GM12892 (cell line): ENCODE data around the gene DNM3.

ENCODE experiments used
- POLR2A ChIP-seq: IDR thresholded peaks from 2 replicates; pipeline ENCODE4 v1.6.1; 2011; ENCODE audit warnings: low read depth, low read length, control low read depth
- POLR2AphosphoS5 ChIP-seq: IDR thresholded peaks from 2 replicates; pipeline ENCODE4 v1.6.1; 2011; ENCODE audit warnings: low read depth, low read length, control low read depth

GRCh38 chr1:172125812-172126430, 284.6 kb downstream of the DNM3 start:
- TF ChIP-seq POLR2A = no peak
- TF ChIP-seq POLR2AphosphoS5 = no peak
